HG02938 (cell line): ENCODE measurements around the gene NUAK1.

Experiments used
- ATAC-seq: cut with Tn5 transposase; IDR thresholded peaks from one replicate; pipeline ENCODE4 v1.9.1; 2021; ENCODE audit warnings: mild to moderate bottlenecking, moderate library complexity; ENCODE audit not compliant: unreplicated experiment

The NUAK1 gene

DNA sequence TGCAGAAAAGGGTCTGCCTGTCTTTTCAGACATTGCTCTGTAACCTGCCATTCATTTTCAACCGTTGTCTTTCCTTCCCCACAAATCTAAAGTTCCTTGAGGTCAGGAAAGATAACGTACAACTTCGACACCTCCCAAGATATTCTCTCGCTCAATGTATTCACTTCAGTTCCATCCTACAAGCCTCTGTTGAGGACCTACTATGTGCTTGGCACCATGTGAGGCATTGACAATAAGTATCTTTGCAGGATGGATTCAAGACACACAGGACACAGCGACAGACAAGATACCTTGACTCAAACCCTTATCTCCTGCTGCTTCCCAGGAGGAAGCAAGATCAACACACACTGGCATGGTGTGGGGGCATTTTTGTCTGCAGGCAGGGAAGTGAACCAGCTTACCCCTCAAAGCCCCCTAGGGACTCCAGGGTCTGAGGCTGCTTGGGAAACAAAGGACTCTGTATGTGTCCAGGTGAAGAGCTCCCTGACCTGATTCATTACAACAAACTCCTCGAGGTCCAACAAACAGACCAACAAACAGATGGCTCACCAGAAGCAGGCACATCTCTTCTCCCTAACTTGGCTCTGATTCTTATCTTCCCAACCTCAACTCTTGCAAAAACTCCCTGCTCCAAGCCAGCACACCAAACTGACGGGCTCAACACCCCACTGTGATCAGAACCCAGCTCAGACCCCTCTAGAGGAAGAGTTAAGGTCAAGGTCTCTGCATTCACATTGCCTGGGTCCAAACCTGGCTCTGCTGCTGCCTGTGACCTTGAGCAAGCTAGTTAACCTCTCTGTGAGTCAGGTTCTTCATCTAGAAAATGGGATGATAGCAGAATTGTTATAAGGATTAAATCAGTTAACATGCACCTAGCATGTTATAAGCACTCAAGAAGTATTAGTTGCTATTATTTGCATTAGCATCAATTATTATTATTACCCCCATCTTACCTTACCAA is 6.3 kb downstream of the NUAK1 start:
- ATAC-seq: no peak

GRCh38 chr12:106131676-106132075 is 7.1 kb downstream of the NUAK1 start:
- ATAC-seq: no peak

GRCh38 chr12:106130474-106131113 is 8.2 kb downstream of the NUAK1 start:
- ATAC-seq: no peak

- no peak for ATAC-seq
These were observed 10.0 kb downstream of the NUAK1 start for GRCh38 chr12:106128585-106129328.

- no peak for ATAC-seq
These were observed 11.2 kb downstream of the NUAK1 start for GRCh38 chr12:106127338-106128126.

- ATAC-seq: no peak
These were observed 12.1 kb downstream of the NUAK1 start for GRCh38 chr12:106126441-106127337.

- no peak for ATAC-seq
These were observed 13.2 kb downstream of the NUAK1 start for GRCh38 chr12:106125351-106126095.

- no peak for ATAC-seq
These were observed 15.1 kb downstream of the NUAK1 start for GRCh38 chr12:106123551-106124081.

DNA sequence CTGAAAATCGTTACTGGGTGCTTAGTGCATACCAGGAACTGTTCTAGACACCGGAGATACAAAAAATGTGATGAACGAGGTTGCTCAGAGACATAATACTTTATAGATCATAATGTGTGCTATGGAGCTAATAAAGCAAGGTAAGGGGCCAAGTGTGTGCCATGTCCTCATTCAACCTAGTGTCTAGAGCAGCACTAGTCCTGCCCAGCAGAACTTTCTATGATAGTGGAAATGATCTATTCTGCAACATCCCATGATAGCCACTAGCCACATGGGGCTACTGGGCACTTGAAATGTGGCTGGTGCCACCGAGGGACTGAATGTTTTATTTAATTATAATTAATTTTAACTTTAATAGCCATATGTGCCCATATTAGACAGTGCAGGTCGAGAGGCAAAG is 15.6 kb downstream of the NUAK1 start:
- no peak for ATAC-seq

- ATAC-seq: no peak
These were observed 16.8 kb downstream of the NUAK1 start for GRCh38 chr12:106122004-106122403.

DNA sequence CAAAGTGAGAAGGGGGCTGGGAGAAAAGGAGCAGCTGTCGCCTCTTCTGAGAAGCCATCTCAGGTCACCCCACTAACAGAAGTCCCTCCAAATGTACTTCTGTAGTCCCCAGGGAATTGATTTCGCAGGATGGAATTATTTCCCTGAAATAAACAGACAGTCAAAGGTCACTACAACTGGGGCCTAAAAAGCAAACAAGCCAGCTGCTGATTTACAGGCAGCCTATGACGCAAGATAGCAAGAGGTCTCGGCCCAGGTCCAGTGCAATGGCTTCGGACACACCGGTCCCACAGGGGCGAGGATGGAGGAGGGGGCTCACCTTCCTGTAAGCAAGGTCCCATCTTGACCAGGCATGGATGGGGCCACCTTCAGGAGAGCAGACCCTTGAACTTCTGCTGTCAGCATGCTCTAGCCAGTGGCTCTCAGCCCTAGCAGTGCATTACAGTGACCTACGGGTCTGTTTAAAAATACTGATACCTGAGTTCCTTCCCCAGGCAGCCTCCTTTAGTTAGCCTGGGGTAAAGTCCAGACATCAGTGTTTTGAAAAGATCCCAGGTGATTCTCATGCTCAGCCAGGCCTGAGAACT is 18.1 kb downstream of the NUAK1 start:
- ATAC-seq: no peak

- no peak for ATAC-seq
These were observed 19.5 kb downstream of the NUAK1 start for GRCh38 chr12:106119301-106119700.

- ATAC-seq: no peak
These were observed 20.2 kb downstream of the NUAK1 start for GRCh38 chr12:106118381-106119130.

- ATAC-seq: no peak
These were observed 23.3 kb downstream of the NUAK1 start for GRCh38 chr12:106115440-106115839.

GRCh38 chr12:106114447-106115068 is 24.2 kb downstream of the NUAK1 start:
- ATAC-seq: no peak

GRCh38 chr12:106113824-106114446 is 24.8 kb downstream of the NUAK1 start:
- ATAC-seq: no peak

DNA sequence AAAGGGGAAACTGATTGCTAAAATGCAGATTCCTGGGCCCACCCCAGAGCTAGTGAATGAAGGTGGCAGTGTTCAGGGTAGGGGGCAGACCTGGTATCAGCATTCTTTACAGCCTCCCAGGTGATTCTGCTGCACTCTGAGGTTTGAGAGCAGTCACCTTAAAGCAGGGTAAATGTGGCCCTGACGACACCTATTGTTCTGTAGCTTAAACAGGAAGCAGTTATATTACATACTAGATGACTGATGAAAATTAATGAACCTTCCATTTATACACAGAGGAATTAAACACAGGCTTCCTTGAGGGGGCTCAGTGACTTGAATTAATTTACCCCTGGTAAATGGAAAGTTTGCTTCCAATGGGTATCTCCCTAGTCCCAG is 25.3 kb downstream of the NUAK1 start:
- ATAC-seq: no peak
